K562 (cell line): ENCODE measurements around the gene RPTOR. TPM values are rescaled to one million over a fixed set of nuclear protein-coding genes. Genes with fewer than 3 reads are reported as not detected.

Experiments
- CREB3 ChIP-seq: fragments of 450-650 bp; conservative IDR thresholded peaks from 2 replicates; pipeline ENCODE4 v1.6.1; 2016; ENCODE audit warnings: missing genetic modification characterization, low read depth, mild to moderate bottlenecking, missing compliant biosample characterization, moderate library complexity
- MAX ChIP-seq: sonication (generic); formaldehyde crosslinking; IDR thresholded peaks from 2 replicates; pipeline ENCODE4 v1.9.0; 2022; ENCODE audit warnings: mild to moderate bottlenecking, missing genetic modification reagents
- NFRKB ChIP-seq: fragments of 450-650 bp; IDR thresholded peaks from 2 replicates; pipeline ENCODE4 v1.6.1; 2016; ENCODE audit warnings: low read depth
- PRDM10 ChIP-seq: fragments of 450-650 bp; IDR thresholded peaks from 2 replicates; pipeline ENCODE4 v1.6.1; 2018; ENCODE audit not compliant: partially characterized antibody
- SOX6 ChIP-seq: fragments of 450-650 bp; IDR thresholded peaks from 2 replicates; pipeline ENCODE4 v1.6.1; 2014; ENCODE audit warnings: mild to moderate bottlenecking
- TAF1 ChIP-seq: IDR thresholded peaks from 2 replicates; pipeline ENCODE4 v1.6.1; 2011; ENCODE audit warnings: mild to moderate bottlenecking, low read length, moderate library complexity; ENCODE audit not compliant: insufficient read depth, control insufficient read depth, severe bottlenecking; ENCODE audit errors: extremely low read depth
- ZC3H8 ChIP-seq: fragments of 450-650 bp; IDR thresholded peaks from 2 replicates; pipeline ENCODE4 v1.6.1; 2017
- ZFPM2 ChIP-seq: fragments of 250-450 bp; sonication (Bioruptor Pico); IDR thresholded peaks from 2 replicates; pipeline ENCODE4 v1.5.1; 2022; ENCODE audit warnings: mild to moderate bottlenecking
- ZNF134 ChIP-seq: fragments of 250-450 bp; sonication (Bioruptor Pico); conservative IDR thresholded peaks from 2 replicates; pipeline ENCODE4 v1.4.0; 2020
- ZNF592 ChIP-seq: fragments of 450-650 bp; IDR thresholded peaks from 2 replicates; pipeline ENCODE4 v1.6.1; 2017; ENCODE audit warnings: antibody characterized with exemption, mild to moderate bottlenecking
- polyA plus RNA-seq, 8 experiments: library from polyadenylated mRNA; depleted of rRNA in 4 of 8; stranded (reverse) in 5 of 8; unstranded in 3 of 8; fragments of >200 nt; fragmentation: Nextera tagmentation in 2 of 8; fragmentation: Illumina TruSeq in 1 of 8; extraction: Ambion mirVana in 2 of 8; extraction: Trizol in 1 of 8; gene quantifications; 2 replicates each; pipeline versions ENCODE4 v1.2.1 to v1.2.3, GENCODE V29; 2011 to 2014; ENCODE audit warnings: inconsistent platforms in 1 of 8, missing spikeins in 1 of 8
- total RNA-seq, 7 experiments: library from RNA; depleted of rRNA in 6 of 7; stranded (reverse); fragments of >200 nt in 6 of 7; fragmentation: Illumina TruSeq in 2 of 7; extraction: Trizol in 2 of 7; gene quantifications; 2 replicates each; pipeline versions ENCODE4 v1.2.1 to v1.2.3, GENCODE V29; 2011 to 2021; ENCODE audit warnings: low replicate concordance in 1 of 7

Gene RPTOR
- total and polyA plus RNA-seq, 9 of the 15 experiments (the other 6 are each of a cell fraction or from before 2014, with no cell fraction given) = 0.24 to 54.1 (median 10.2) TPM

DNA sequence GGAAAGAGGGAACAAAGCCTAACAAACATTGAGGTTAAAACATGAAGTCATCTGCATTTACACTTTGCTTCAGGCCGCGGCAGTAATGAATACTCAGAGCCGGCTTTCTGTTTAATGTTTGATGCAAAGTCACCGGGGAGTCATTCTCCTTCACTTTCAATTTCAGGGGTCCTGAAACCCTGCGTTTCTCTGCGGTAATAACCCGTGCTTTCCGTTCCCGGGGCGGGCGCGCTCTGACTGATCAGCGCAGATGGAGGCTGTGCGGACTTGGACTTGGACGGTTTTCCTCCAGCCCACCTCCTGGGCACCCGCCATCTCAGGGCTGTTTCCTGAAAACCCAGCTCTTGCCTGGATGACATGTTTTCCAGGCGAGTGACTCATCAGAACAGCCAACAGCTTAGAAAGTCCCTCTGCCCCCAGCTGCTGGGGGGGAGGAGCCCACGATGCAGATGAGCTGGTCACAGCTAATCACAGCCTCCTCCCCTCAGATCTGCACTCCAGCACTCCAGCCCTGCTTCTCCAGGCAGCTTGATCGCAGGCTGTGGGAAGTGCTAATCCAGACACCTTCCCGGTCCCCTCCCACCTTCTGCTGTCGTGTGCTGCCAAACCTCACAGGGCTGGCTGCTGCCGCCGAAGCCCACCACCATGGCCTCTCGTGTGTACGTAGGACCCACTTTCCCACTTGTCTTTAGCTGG, 288.4 kb downstream of the RPTOR start (continued):
- TF ChIP-seq ZNF592 (peak; percentile 68; the same call in 1 of the 2 replicates), TAF1 (peak; percentile 74), MAX (CRISPR knock-in tag) (peak; percentile 38), NFRKB (peak; percentile 88), ZNF134 (CRISPR knock-in tag) (no peak), ZC3H8 (no peak), PRDM10 (peak; percentile 36), SOX6 (peak; percentile 41; the same call in 1 of the 2 replicates), CREB3 (0 out of 2 replicates have a peak, but pooled peaks have one; percentile 55), ZFPM2 (CRISPR knock-in tag) (no peak)
